H1 (cell line): Measurements from ENCODE around the gene MAST2. TPM values are rescaled to one million over a fixed set of nuclear protein-coding genes. Genes with fewer than 3 reads are reported as not detected.

Source experiments
- CTCF ChIA-PET: fragments of 300-600 bp; sonication (Branson Sonifier 250); formaldehyde crosslinking; loops from one replicate; lab custom pipeline; 2021; ENCODE audit not compliant: partially characterized antibody; lab: Charles Lee
- POLR2A ChIA-PET: fragments of 300-600 bp; sonication (Branson Sonifier 250); formaldehyde crosslinking; loops from one replicate; lab custom pipeline; 2021; ENCODE audit warnings: inconsistent platforms; ENCODE audit not compliant: partially characterized antibody; lab: Charles Lee
- DNase-seq, 2 experiments: peaks; one replicate each; pipeline versions ENCODE4 v3.0.0 to v3.0.0-alpha.2; 2010 to 2022; ENCODE audit warnings: low spot score in 2 of 2, low read depth in 1 of 2, mixed read lengths in 1 of 2
- FAIRE-seq: peaks from 2 replicates; lab custom pipeline; 2011; peaks lifted over from hg19 to GRCh38; lab: Jason Lieb, UNC
- H2AFZ ChIP-seq: 2 replicates; pipeline ENCODE4 v1.8.1; 2012; ENCODE audit warnings: low read length, inconsistent platforms
- H2AK5ac ChIP-seq: 2 replicates; pipeline ENCODE4 v1.6.1; 2013; ENCODE audit warnings: low read depth, low read length
- H2BK120ac ChIP-seq: replicated peaks from 2 replicates; pipeline ENCODE3; 2013; ENCODE audit warnings: low read depth, low read length, inconsistent platforms
- H2BK12ac ChIP-seq: 2 replicates; pipeline ENCODE4 v1.6.1; 2013; ENCODE audit warnings: low read depth, low read length
- H2BK15ac ChIP-seq: 2 replicates; pipeline ENCODE4 v1.6.1; 2013; ENCODE audit warnings: low read length
- H2BK20ac ChIP-seq: 2 replicates; pipeline ENCODE4 v1.6.1; 2013; ENCODE audit warnings: low read length
- H2BK5ac ChIP-seq: 2 replicates; pipeline ENCODE4 v1.6.1; 2013; ENCODE audit warnings: low read depth, low read length
- H3K14ac ChIP-seq: 2 replicates; pipeline ENCODE4 v1.6.1; 2013; ENCODE audit warnings: inconsistent platforms; ENCODE audit not compliant: insufficient read length
- H3K18ac ChIP-seq: 2 replicates; pipeline ENCODE4 v1.6.1; 2013; ENCODE audit warnings: low read length; ENCODE audit errors: extremely low read depth
- H3K23ac ChIP-seq: 2 replicates; pipeline ENCODE4 v1.6.1; 2013; ENCODE audit warnings: inconsistent platforms; ENCODE audit not compliant: insufficient read length
- H3K23me2 ChIP-seq: 2 replicates; pipeline ENCODE4 v1.6.1; 2013; ENCODE audit warnings: low read depth, low read length
- H3K27ac ChIP-seq: 2 replicates; pipeline ENCODE4 v1.6.1; 2011; ENCODE audit warnings: low read depth, low read length, inconsistent platforms
- H3K27me3 ChIP-seq, 4 experiments: replicated peaks in 1 of 4; 1 replicate in 1 of 4; 2 replicates in 3 of 4; pipeline versions ENCODE4 v1.6.1 to v1.8.1; 2011 to 2013; ENCODE audit warnings: low read length in 3 of 4, mild to moderate bottlenecking in 3 of 4, inconsistent platforms in 2 of 4, mixed read lengths in 2 of 4, moderate library complexity in 1 of 4; ENCODE audit not compliant: control insufficient read depth in 3 of 4, insufficient read depth in 3 of 4; ENCODE audit errors: extremely low read depth in 1 of 4
- H3K36me3 ChIP-seq, 4 experiments: 2 replicates each; pipeline versions ENCODE4 v1.6.1 to v1.8.1; 2011 to 2013; ENCODE audit warnings: mild to moderate bottlenecking in 4 of 4, low read length in 3 of 4, moderate library complexity in 2 of 4, control low read depth in 1 of 4, inconsistent platforms in 1 of 4; ENCODE audit not compliant: insufficient read depth in 4 of 4, control insufficient read depth in 2 of 4
- H3K4ac ChIP-seq: replicated peaks from 2 replicates; pipeline ENCODE3; 2013; ENCODE audit warnings: low read length, low read depth, mixed read lengths, inconsistent platforms; ENCODE audit not compliant: insufficient read length
- H3K4me1 ChIP-seq, 4 experiments: replicated peaks in 1 of 4; 1 replicate in 1 of 4; 2 replicates in 3 of 4; pipeline versions ENCODE4 v1.6.1 to v1.8.1; 2011 to 2013; ENCODE audit warnings: low read length in 3 of 4, inconsistent platforms in 2 of 4, mixed read lengths in 1 of 4; ENCODE audit not compliant: insufficient read depth in 4 of 4, control insufficient read depth in 3 of 4
- H3K4me2 ChIP-seq, 2 experiments: 2 replicates each; pipeline versions ENCODE4 v1.6.1 to v1.8.1; 2011 to 2013; ENCODE audit warnings: low read depth in 2 of 2, low read length in 2 of 2, control low read depth in 1 of 2, inconsistent platforms in 1 of 2, mild to moderate bottlenecking in 1 of 2; ENCODE audit not compliant: insufficient read depth in 1 of 2
- H3K4me3 ChIP-seq, 4 experiments: fragments of 200-600, 300-600 bp in 1 of 4; sonication (generic), shearing (Covaris generic), sonication (Bioruptor Twin) in 1 of 4; 2 replicates each; pipeline versions ENCODE4 v1.5.1 to v1.8.1; 2011 to 2016; ENCODE audit warnings: low read length in 4 of 4, low read depth in 3 of 4, control low read depth in 2 of 4, inconsistent platforms in 2 of 4, mild to moderate bottlenecking in 2 of 4, mixed read lengths in 1 of 4, moderate library complexity in 1 of 4; ENCODE audit not compliant: insufficient read depth in 2 of 4; ENCODE audit errors: extremely low read depth in 1 of 4
- H3K56ac ChIP-seq: replicated peaks from 2 replicates; pipeline ENCODE3; 2013; ENCODE audit warnings: low read depth, mild to moderate bottlenecking, mixed read lengths, low read length, inconsistent platforms; ENCODE audit not compliant: insufficient read length
- H3K79me1 ChIP-seq: 2 replicates; pipeline ENCODE4 v1.6.1; 2013; ENCODE audit warnings: low read depth, low read length, control low read depth
- H3K79me2 ChIP-seq, 2 experiments: 2 replicates each; pipeline versions ENCODE4 v1.6.1 to v1.8.1; 2012 to 2013; ENCODE audit warnings: low read length in 2 of 2, mild to moderate bottlenecking in 2 of 2, inconsistent platforms in 1 of 2; ENCODE audit not compliant: insufficient read depth in 2 of 2, control insufficient read depth in 1 of 2
- H3K9ac ChIP-seq, 4 experiments: replicated peaks in 1 of 4; 1 replicate in 1 of 4; 2 replicates in 3 of 4; pipeline versions ENCODE4 v1.6.1 to v1.8.1; 2011 to 2013; ENCODE audit warnings: low read depth in 3 of 4, low read length in 3 of 4, control low read depth in 2 of 4, mild to moderate bottlenecking in 2 of 4, moderate library complexity in 2 of 4, inconsistent platforms in 1 of 4; ENCODE audit errors: extremely low read depth in 1 of 4
- H3K9me3 ChIP-seq, 2 experiments: 2 replicates each; pipeline versions ENCODE4 v1.6.1 to v1.8.1; 2012 to 2013; ENCODE audit warnings: mild to moderate bottlenecking in 2 of 2, moderate library complexity in 2 of 2, control low read depth in 1 of 2, inconsistent platforms in 1 of 2, low read depth in 1 of 2, low read length in 1 of 2, mixed read lengths in 1 of 2; ENCODE audit not compliant: insufficient read depth in 2 of 2
- H4K20me1 ChIP-seq, 2 experiments: replicated peaks in 1 of 2; 2 replicates each; pipeline versions ENCODE3 to v1.8.1; 2011 to 2013; ENCODE audit warnings: inconsistent platforms in 2 of 2, low read length in 2 of 2, mild to moderate bottlenecking in 1 of 2; ENCODE audit not compliant: insufficient read depth in 2 of 2, control insufficient read depth in 1 of 2
- H4K5ac ChIP-seq: 2 replicates; pipeline ENCODE4 v1.6.1; 2013; ENCODE audit warnings: low read length, low read depth, mixed read lengths, inconsistent platforms; ENCODE audit not compliant: insufficient read length
- H4K8ac ChIP-seq: 2 replicates; pipeline ENCODE4 v1.8.0; 2013; ENCODE audit warnings: mild to moderate bottlenecking, moderate library complexity, low read length, inconsistent platforms; ENCODE audit not compliant: insufficient read depth; ENCODE audit errors: extremely low read depth
- H4K91ac ChIP-seq: replicated peaks from 2 replicates; pipeline ENCODE3; 2013; ENCODE audit warnings: low read length, mixed read lengths, inconsistent platforms; ENCODE audit not compliant: insufficient read length
- BACH1 ChIP-seq: IDR thresholded peaks from 2 replicates; pipeline ENCODE4 v1.6.1; 2012; ENCODE audit warnings: low read length, improper control_type of control experiment
- CEBPB ChIP-seq: IDR thresholded peaks from 2 replicates; pipeline ENCODE4 v1.6.1; 2012; ENCODE audit warnings: low read depth, low read length
- RFX5 ChIP-seq: IDR thresholded peaks from 2 replicates; pipeline ENCODE4 v1.6.1; 2011; ENCODE audit warnings: low read depth, low read length, improper control_type of control experiment, borderline replicate concordance
- ZNF274 ChIP-seq: IDR thresholded peaks from 2 replicates; pipeline ENCODE4 v1.7.0; 2012; ENCODE audit warnings: low read length, borderline replicate concordance; ENCODE audit errors: extremely low read depth
- WGBS, 2 experiments: shearing (Covaris generic) in 1 of 2; methylation state at CpG; one replicate each; pipeline versions ENCODE4 v1.1.6 to v1.1.7; 2013 to 2015; ENCODE audit warnings: low lambda C conversion rate in 2 of 2, mixed read lengths in 2 of 2, inconsistent platforms in 1 of 2, low coverage in 1 of 2, missing lambda C conversion rate in 1 of 2; ENCODE audit not compliant: insufficient replicate concordance in 2 of 2, insufficient coverage in 1 of 2, insufficient read length in 1 of 2; ENCODE audit errors: extremely low coverage in 1 of 2, missing lambda C conversion rate in 1 of 2; 5-methylcytosine and 5-hydroxymethylcytosine counted together
- polyA plus RNA-seq, 7 experiments: library from polyadenylated mRNA; depleted of rRNA in 3 of 7; stranded (reverse) in 5 of 7; unstranded in 2 of 7; fragments of >200 nt in 5 of 7; fragments of 200-250 nt in 2 of 7; gene quantifications; 1 replicate in 5 of 7; 2 replicates in 1 of 7; 4 replicates in 1 of 7; pipeline versions ENCODE4 v1.2.1 to v1.2.3, GENCODE V29; 2011 to 2013; ENCODE audit warnings: missing spikeins in 2 of 7, mixed read lengths in 2 of 7
- total RNA-seq: library from RNA; stranded (reverse); fragmentation: NEBNext Ultra II Directional; extraction: Animal tissue kit (Norgen Biotek cat#: 25700); gene quantifications from 2 replicates; pipeline ENCODE4 v1.2.1, GENCODE V29; 2021

MAST2 gene
- total and polyA plus RNA-seq, 2 of the 8 experiments (the other 6 are each of a cell fraction or from before 2014, with no cell fraction given), result 20.5 to 35.4 TPM

DNA sequence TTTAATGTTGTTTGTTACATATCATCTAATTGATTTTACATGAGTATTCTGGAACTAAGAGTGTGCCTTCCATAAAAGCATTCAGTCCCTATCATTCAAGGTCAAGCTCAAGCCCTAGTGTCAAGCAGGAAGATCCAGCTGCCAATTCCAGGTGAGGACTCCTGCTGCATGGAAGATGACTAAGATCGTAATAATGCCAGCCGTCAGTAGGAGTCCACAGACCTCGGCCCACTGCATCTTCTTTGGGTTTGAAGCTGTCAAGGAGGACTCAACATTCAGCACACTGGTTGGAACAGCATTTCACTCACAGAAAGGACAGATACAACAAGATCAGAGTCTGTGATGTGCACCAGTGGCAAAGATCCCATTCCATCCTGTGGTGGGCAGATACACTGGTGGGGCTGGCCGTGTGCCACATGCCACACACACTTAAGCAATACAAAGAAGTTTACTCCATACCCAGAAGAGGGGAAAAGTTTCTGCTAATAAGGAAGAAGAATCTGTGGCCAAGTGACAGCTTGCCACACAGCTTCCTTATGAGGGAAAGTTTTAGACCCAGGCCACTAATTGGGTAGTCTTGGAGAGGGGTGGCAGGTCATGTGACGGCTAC lies 168.6 kb downstream of the MAST2 start:
- no peaks in the 10 kb centered on the region for H3K9me3 ChIP-seq
- no peak overlapping the region for H3K9ac ChIP-seq
- H3K27me3 ChIP-seq, result no peaks in the 10 kb centered on the region
- no peak overlapping the region for H3K56ac ChIP-seq
- no peaks in the 10 kb centered on the region for H3K23me2 ChIP-seq
- H4K91ac ChIP-seq, result no peak overlapping the region
- H2AK5ac ChIP-seq, result no peak overlapping the region
- H3K4ac ChIP-seq, result no peak overlapping the region
- no peak for DNase-seq
- no peak overlapping the region for H2BK5ac ChIP-seq
- H3K4me1 ChIP-seq, result no peaks in the 10 kb centered on the region
- no peak overlapping the region for H3K4me2 ChIP-seq
- H3K4me3 ChIP-seq, result no peak overlapping the region
- H3K14ac ChIP-seq, result no peak overlapping the region
- H3K27ac ChIP-seq, result no peak overlapping the region
- H3K36me3 ChIP-seq, result peaks cover 0 to 8% (median 0%) of the 10 kb centered on the region in 4 experiments; a peak in 2 of 8 replicates
- H4K20me1 ChIP-seq, result no peaks in the 10 kb centered on the region
- H2BK120ac ChIP-seq, result no peak overlapping the region
- TF ChIP-seq CEBPB (no peak), RFX5 (no peak), ZNF274 (peak; percentile 46; the same call in 1 of the 2 replicates), BACH1 (no peak)
- ChIA-PET POLR2A (interaction anchor here (0.6 to 1.0 kb wide), 2 partner anchors 12 to 92 kb away, joined by 3 to 4 read pairs; no protein-coding TSS in a partner anchor), CTCF (interaction anchor here (0.7 to 1.6 kb wide), 2 partner anchors 14 to 31 kb away, joined by 3 read pairs; no protein-coding TSS in a partner anchor)
- no peak overlapping the region for H3K23ac ChIP-seq
- no peak overlapping the region for H2BK12ac ChIP-seq
- H2BK20ac ChIP-seq, result no peak overlapping the region
- H2BK15ac ChIP-seq, result no peak overlapping the region
- peaks cover 2% of the 10 kb centered on the region; the same call in 1 of the 2 replicates for H3K79me1 ChIP-seq
- no peak overlapping the region for H4K5ac ChIP-seq
- H4K8ac ChIP-seq, result no peak overlapping the region
- H3K18ac ChIP-seq, result no peak overlapping the region
- FAIRE-seq, result no peak
- H2AFZ ChIP-seq, result no peak overlapping the region
- 94% methylated on average over 5 of the region's 5 CpGs; no CpG with 5 or more reads in 1 of the 2 experiments for WGBS, 2 experiments
- no peaks in the 10 kb centered on the region for H3K79me2 ChIP-seq
